MM.1S (cell line): ENCODE results near the gene MYO1E.

ENCODE experiments used
- DNase-seq: peaks from one replicate; pipeline ENCODE4 v3.0.0-alpha.2; 2015
- H2AFZ ChIP-seq: fragments of 300-600 bp; sonication (generic); 2 replicates; pipeline ENCODE4 v1.6.0; 2016; ENCODE audit warnings: antibody characterized with exemption, low read length
- H3F3A ChIP-seq: fragments of 300-600 bp; sonication (generic); 2 replicates; pipeline ENCODE4 v1.6.1; 2016; ENCODE audit warnings: mild to moderate bottlenecking, antibody characterized with exemption, low read length, moderate library complexity, mixed read lengths; ENCODE audit not compliant: insufficient read depth
- H3K27ac ChIP-seq: fragments of 300-600 bp; sonication (generic); 2 replicates; pipeline ENCODE4 v1.5.1; 2016; ENCODE audit warnings: mild to moderate bottlenecking, low read length
- H3K27me3 ChIP-seq: fragments of 300-600 bp; sonication (generic); replicated peaks from 2 replicates; pipeline ENCODE4 v1.6.0; 2016; ENCODE audit warnings: low read length; ENCODE audit not compliant: insufficient read depth
- H3K36me3 ChIP-seq: fragments of 300-600 bp; sonication (generic); replicated peaks from 2 replicates; pipeline ENCODE4 v1.6.1; 2016; ENCODE audit warnings: mild to moderate bottlenecking, low read length, mixed read lengths; ENCODE audit not compliant: insufficient read depth
- H3K4me1 ChIP-seq: fragments of 300-600 bp; sonication (generic); 2 replicates; pipeline ENCODE4 v1.6.1; 2016; ENCODE audit warnings: low read length, mixed read lengths
- H3K4me2 ChIP-seq: fragments of 300-600 bp; sonication (generic); 2 replicates; pipeline ENCODE4 v1.6.0; 2016; ENCODE audit warnings: low read depth, low read length
- H3K4me3 ChIP-seq: fragments of 300-600 bp; sonication (generic); 2 replicates; pipeline ENCODE4 v1.5.1; 2016; ENCODE audit warnings: low read length, mixed read lengths
- H3K79me2 ChIP-seq: fragments of 300-600 bp; sonication (generic); 2 replicates; pipeline ENCODE4 v1.6.1; 2016; ENCODE audit warnings: mixed run types, low read length, mixed read lengths
- H3K9ac ChIP-seq: fragments of 300-600 bp; sonication (generic); 2 replicates; pipeline ENCODE4 v1.6.1; 2016; ENCODE audit warnings: low read length, mixed read lengths
- H3K9me2 ChIP-seq: fragments of 300-600 bp; sonication (generic); replicated peaks from 2 replicates; pipeline ENCODE4 v1.6.1; 2016; ENCODE audit warnings: mild to moderate bottlenecking, low read length, mixed read lengths; ENCODE audit not compliant: insufficient read depth
- H3K9me3 ChIP-seq: fragments of 300-600 bp; sonication (generic); replicated peaks from 2 replicates; pipeline ENCODE4 v1.6.1; 2016; ENCODE audit warnings: mild to moderate bottlenecking, low read length, mixed read lengths; ENCODE audit not compliant: insufficient read depth
- H4K20me1 ChIP-seq: fragments of 300-600 bp; sonication (generic); 2 replicates; pipeline ENCODE4 v1.6.1; 2016; ENCODE audit warnings: mild to moderate bottlenecking, low read length, moderate library complexity, mixed read lengths; ENCODE audit not compliant: insufficient read depth
- CTCF ChIP-seq: fragments of 300-600 bp; sonication (generic); IDR thresholded peaks from 2 replicates; pipeline ENCODE4 v1.5.1; 2016; ENCODE audit warnings: antibody characterized with exemption, low read length, mixed read lengths
- EZH2 ChIP-seq: fragments of 300-600 bp; sonication (generic); optimal IDR thresholded peaks from 2 replicates; pipeline ENCODE3; 2017; ENCODE audit warnings: low read depth, mild to moderate bottlenecking, antibody characterized with exemption, low read length, mixed read lengths
- EZH2phosphoT487 ChIP-seq: fragments of 300-600 bp; sonication (generic); IDR thresholded peaks from 2 replicates; pipeline ENCODE4 v1.6.1; 2018; ENCODE audit warnings: antibody characterized with exemption, low read length

Gene MYO1E

GRCh38 chr15:59160880-59161593 lies 211.6 kb downstream of the MYO1E start:
- no peak overlapping the region for H3K4me3 ChIP-seq
- no peaks in the 10 kb centered on the region for H3K27me3 ChIP-seq
- H2AFZ ChIP-seq, result peak overlapping the region; percentile 52
- no peaks in the 10 kb centered on the region for H4K20me1 ChIP-seq
- peak; percentile 81 for DNase-seq
- H3K4me2 ChIP-seq, result peak overlapping the region; percentile 27; the same call in 1 of the 2 replicates
- H3K4me1 ChIP-seq, result peaks cover 11% of the 10 kb centered on the region
- H3K36me3 ChIP-seq, result no peaks in the 10 kb centered on the region
- H3K9ac ChIP-seq, result no peak overlapping the region
- peaks cover 3% of the 10 kb centered on the region; the same call in 1 of the 2 replicates for H3F3A ChIP-seq
- H3K79me2 ChIP-seq, result no peaks in the 10 kb centered on the region
- no peaks in the 10 kb centered on the region for H3K9me2 ChIP-seq
- no peaks in the 10 kb centered on the region for H3K9me3 ChIP-seq
- no peak for TF ChIP-seq EZH2
- no peak for TF ChIP-seq EZH2phosphoT487
- peak; percentile 93 for TF ChIP-seq CTCF
- H3K27ac ChIP-seq, result no peak overlapping the region

DNA sequence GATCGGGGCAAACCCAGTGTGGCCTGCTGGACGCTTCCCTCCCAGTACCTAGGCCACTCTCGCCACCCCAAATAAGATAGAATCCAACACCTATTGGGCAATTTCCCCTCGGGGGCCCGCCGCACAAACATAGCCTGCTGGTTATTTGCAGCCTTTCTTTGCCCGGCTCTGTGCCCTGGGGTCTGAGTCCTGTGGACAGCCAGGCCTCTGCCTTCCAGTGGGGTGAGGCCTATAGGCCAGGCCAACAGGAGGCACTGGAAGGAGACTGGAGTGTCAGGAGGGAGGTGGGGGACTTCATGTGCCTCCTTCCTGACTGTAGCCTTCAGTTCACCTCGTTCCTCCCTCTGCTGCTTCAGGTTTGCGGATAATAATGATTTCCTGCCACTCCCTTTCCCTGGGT lies 213.5 kb downstream of the MYO1E start:
- Histone ChIP-seq H2AFZ (no peak overlapping the region), H3K4me2 (no peak overlapping the region), H3K9me3 (no peaks in the 10 kb centered on the region), H3K27me3 (no peaks in the 10 kb centered on the region), H3K79me2 (no peaks in the 10 kb centered on the region), H3K4me3 (no peak overlapping the region), H3K36me3 (no peaks in the 10 kb centered on the region), H3K27ac (no peak overlapping the region), H3K9me2 (no peaks in the 10 kb centered on the region), H3F3A (no peaks in the 10 kb centered on the region), H3K4me1 (no peaks in the 10 kb centered on the region), H4K20me1 (no peaks in the 10 kb centered on the region), H3K9ac (no peak overlapping the region)
- no peak for DNase-seq
- TF ChIP-seq EZH2phosphoT487 (no peak), CTCF (no peak), EZH2 (no peak)

- Histone ChIP-seq H3K36me3 (no peaks in the 10 kb centered on the region), H3K79me2 (no peaks in the 10 kb centered on the region), H3F3A (no peaks in the 10 kb centered on the region), H3K4me1 (no peaks in the 10 kb centered on the region), H3K27ac (no peak overlapping the region), H3K9me2 (no peaks in the 10 kb centered on the region), H3K9ac (no peak overlapping the region), H4K20me1 (no peaks in the 10 kb centered on the region), H3K27me3 (no peaks in the 10 kb centered on the region), H3K4me3 (no peak overlapping the region), H3K4me2 (no peak overlapping the region), H3K9me3 (no peaks in the 10 kb centered on the region), H2AFZ (no peak overlapping the region)
- no peak for DNase-seq
- TF ChIP-seq CTCF, result no peak
- TF ChIP-seq EZH2phosphoT487, result no peak
- TF ChIP-seq EZH2, result no peak
Measured at GRCh38 chr15:59158701-59159034, 214.0 kb downstream of the MYO1E start.
